Stimulated activated CD4-positive, alpha-beta T cell treated with anti-CD3 and anti-CD28 coated beads, Interleukin-2, amount 100 ng/mL, for 48 hours (primary cell): ENCODE data around the gene CPM.
"Not testable (repeated sequence)": the region's sequence is repeated elsewhere in the genome, so short reads cannot be mapped to it uniquely, and the experiment has no call there.

Experiments
- DNase-seq, 2 donors: peaks; one replicate each; pipeline ENCODE4 v3.0.0-alpha.2; 2020

Gene CPM

DNA sequence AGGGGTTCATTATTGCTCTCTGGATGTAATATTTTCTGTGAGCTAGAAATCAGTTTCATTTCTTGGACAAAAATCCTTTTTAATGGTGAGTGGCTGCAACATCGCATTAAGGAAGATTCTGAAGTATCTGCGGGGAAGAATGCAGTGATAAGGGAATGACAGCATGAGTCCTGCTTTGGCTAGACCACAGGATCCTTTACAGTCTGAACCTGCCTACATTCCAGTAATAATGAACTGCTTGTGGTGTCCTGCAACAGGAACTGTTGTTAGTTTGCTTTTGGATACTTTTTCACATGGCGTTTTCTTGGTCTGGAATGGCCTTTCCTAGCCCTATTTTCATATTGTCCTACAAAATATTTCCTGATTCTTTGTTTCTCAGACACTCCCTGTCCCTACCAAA, 109.3 kb downstream of the CPM start:
- DNase-seq, result no peak

DNA sequence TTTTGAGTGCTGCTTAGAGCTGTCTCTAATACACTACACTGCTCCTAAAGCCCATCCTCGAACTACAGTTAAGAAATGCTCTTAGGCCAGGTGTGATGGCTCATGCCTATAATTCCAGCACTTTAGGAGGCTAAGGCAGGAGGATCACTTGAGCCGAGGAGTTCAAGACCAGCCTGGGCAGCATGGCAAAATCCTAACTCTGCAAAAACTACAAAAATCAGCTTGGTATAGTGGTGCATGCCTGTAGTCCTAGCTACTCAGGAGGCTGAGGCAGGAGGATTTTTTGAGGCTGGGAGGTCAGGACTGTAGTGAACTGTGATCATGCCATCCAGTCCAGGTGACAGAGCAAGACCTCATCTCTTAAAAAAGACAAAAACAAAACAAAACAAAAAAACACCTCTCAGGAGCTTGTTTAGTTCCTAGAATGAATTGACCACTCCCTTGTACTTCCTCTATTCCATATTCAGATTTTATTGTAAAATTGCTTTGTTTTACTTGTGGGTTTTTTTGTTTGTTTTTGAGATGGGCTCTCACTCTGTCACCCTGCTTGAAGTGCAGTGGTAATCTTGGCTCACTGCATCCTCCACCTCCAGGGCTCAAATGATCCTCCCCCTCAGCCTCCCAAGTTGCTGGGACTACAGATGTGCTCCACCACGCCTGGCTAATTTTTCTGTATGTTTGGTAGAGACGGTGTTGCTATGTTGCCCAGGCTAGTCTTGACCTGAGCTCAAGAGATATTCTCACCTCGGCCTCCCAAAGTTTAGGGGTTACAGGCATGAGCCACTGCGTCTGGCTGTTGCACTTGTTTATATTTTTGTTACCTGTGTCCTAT, 111.4 kb downstream of the CPM start:
- DNase-seq, result no peak

DNA sequence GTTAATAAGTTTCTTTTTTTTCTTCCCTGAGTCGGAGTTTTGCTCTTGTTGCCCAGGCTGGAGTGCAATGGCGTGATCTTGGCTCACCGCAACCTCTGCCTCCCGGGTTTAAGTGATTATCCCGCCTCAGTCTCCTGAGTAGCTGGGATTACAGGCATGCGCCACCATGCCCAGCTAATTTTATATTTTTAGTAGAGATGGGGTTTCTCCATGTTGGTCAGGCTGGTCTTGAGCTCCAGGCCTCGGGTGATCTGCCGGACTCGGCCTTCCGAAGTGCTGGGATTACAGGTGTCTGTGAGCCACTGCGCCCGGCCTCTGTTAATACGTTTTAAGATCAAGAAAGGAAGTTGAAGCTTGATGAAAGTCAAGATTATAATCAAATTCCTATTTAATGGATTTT, 113.5 kb downstream of the CPM start:
- not testable (repeated sequence) for DNase-seq

DNA sequence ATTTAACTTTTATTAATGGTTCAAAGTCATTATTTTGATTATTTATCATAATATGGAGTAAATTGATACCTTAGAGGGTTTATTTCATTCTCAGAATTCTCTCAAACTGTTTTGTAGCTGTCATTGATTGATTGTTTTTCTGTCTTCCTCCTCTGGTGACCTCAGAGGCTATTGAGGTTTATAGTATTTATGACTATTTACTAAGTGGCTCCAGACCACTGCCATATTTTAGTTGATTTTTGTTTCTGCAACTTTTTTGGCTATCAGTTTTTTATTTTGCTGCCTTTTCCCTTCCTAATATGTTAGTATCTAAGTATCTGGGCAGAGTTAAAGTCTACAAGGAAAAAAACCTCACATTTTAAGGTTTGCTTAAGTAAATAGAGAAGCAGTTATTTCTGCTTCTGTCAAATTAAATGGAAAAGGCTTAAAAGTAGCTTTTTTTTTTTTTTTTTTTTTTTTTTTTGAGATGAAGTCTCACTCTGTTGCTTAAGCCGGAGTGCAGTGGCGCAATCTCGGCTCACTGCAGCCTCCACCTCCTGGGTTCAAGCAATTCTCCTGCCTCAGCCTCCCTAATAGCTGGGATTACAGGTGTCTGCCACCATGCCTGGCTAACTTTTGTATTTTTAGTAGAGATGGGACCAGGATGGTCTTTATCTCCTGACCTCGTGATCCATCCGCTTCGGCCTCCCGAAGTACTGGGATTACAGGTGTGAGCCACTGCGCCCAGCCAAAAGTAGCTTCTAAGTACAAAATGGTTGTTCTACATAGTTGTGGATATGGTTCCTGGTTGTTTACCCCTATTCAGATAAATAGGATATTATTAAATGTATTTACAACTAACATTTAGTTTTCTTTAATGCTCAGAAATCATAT, 116.8 kb downstream of the CPM start:
- no peak for DNase-seq

DNA sequence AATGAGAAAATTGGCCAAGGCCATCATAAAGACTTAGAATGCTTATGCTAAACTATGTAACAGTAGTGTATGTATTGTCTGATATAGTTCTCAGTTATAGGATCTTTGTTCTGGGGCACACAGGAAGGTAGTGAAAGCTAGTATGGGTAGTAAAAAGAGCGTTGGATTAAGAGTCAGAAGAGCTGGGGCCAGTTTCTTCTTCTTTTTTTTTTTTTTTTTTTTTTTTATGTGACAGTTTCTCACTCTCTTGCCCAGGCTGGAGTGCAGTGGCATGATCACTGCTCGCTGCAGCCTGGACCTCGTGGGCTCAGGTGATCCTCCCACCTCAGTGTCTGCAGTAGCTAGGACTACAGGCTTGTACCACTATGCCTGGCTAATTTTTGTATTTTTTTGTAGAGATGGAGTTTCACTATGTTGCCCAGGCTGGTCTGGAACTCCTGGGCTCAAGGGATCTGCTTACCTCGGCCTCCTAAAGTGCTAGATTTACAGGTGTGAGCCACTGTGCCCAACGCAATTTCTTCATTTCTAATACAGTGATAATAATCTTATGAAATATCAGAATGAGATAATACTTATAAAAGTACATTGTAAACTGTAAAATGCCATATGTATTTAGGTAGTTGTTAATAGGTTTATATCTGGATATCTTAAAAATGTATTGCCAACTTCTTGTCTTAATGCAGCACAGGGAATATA, 117.6 kb downstream of the CPM start:
- no peak for DNase-seq

DNA sequence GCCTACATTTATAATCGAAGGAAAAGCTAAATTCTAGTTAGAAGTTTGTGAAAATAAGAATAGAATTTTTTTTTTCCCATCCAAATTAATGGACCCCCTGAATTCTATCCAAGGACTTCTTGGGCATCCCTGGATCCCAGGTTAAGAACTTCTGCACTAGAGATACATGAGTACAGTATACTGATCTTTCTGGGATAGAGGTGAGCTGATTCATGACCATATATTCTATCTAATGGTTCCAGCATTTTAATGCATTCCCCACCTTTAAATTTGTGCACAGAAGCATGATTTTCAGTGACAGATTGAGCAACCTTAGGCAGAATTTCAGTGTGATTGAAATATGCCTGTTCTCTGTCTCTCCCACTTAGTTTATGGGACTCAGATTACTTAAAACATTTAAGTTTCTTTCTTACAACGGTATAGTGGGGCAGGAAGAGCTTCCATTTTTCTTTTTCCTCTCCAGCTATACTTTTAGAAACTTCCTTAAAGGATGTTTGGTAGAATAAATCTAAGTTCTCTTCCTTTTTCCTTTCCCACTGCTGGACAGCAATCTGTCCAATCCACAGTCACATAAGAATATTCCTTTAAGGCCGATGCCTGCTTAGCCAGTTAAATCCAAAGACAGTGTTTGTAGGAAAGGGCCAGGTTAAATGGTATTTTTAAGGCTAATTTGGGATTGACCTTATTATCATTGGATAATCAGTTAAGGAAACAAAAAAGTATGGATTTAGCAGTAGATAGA, 118.3 kb downstream of the CPM start:
- no peak for DNase-seq

DNA sequence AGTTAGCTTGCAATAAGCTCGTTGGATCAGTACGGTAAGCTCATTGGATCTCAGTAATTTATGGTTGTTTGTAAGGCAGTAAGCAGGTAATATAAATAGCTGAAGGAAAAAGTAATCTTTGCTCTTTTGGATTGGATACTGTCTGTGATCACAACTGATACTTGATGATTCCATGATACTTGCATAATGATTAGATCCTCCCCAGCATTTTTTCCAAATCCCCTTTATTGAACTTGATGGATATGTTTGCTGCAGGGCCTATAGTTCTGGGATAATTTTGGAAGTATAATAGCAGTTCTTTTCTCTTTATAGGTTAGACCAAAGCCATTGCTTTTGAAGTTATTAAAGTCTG, 119.8 kb downstream of the CPM start:
- DNase-seq, result no peak

DNA sequence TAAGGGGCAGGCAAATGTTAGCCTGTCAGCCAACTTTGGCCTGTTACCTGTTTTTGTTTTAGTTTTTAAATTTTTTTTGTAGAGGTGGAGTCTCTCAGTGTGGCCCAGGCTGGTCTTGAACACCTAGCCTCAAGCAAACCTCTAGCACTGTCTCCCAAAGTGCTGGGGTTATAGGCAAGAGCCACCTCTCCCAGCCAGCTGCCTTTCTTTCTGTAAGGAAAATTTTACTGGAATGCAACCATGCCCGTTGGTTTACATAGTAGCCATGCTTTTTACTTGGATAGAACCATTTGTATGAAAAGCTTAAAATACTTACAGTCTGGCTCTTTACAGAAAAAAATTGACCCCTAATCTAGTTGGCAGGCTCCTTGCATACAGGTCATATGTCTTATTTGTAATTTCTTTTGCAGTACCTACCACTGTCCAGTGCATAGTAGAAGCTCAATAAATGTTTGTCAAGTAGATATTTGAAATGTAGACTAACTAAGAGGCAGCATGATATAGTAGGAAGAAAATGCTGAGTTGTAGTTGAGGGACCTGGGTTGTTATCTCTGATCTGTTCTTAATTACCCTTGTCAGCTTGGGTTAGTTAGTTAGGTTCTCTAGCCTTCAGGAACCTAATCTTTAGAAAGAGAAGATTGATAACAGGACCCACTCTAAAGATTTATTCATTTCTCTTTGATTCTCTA, 120.3 kb downstream of the CPM start:
- no peak for DNase-seq

DNA sequence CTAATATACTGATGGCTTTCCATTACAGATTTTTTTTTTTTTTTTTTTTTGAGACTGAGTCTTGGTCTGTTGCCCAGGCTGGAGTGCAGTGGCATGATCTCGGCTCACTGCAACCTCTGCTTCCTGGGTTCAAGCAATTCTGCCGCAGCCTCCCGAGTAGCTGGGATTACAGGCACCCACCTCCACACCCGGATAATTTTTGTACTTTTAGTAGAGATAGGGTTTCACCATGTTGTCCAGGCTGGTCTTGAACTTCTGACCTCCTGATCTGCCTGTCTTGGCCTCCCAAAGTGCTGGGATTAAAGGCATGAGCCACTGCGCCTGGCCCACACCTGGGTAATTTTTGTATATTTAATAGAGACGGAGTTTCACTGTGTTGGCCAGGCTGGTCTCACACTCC, 121.4 kb downstream of the CPM start:
- DNase-seq, result not testable (repeated sequence)

DNA sequence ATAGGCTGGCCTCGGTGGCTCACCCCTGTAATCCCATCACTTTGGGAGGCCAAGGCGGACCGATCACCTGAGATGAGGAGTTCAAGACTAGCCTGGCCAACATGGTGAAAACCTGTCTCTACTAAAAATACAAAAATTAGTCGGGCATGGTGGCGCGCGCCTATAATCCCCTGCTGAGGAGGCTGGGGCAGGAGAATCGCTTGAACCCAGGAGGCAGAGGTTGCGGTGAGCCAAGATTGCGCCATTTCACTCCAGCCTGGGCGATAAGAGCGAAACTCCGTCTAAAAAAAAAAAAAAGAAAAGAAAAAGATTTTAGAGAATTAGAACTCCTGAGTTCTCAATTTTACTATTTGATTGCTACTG, 123.0 kb downstream of the CPM start:
- DNase-seq, result not testable (repeated sequence)

DNA sequence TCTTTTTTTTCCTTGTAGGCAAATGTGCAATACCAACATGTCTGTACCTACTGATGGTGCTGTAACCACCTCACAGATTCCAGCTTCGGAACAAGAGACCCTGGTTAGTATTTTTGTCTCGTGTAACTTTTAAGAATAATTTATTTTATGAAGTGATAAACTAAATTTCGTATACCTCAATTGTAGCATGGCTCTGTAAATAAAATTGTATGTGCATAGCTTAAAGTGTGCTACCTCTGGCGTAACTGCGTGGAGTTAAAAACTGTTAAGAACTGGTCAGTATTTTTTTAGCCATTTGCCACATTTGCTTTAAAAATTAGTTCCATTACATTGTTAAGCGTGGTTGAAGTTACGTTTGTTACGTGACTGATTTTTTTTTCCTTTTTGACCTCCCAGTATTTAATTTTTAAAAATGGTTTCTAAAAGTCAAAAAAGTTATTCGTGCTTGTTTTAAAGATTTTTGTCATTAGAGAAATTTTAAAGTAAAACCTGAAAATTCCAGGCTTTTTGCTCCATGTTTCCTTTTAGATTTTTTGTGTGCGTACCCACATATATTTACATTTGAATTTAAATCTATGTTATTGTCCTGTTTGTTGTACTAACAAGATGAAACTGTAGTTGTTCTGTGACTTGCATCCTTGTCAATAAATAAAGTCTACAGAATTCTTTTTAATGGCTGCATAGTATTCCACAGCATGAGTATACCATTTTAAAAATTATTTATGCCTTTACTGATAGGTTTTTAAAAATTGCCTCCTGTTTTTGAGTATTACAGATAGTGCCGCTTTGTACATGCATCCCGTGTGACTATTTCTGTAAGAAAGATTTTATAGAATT, 123.6 kb downstream of the CPM start:
- no peak for DNase-seq

DNA sequence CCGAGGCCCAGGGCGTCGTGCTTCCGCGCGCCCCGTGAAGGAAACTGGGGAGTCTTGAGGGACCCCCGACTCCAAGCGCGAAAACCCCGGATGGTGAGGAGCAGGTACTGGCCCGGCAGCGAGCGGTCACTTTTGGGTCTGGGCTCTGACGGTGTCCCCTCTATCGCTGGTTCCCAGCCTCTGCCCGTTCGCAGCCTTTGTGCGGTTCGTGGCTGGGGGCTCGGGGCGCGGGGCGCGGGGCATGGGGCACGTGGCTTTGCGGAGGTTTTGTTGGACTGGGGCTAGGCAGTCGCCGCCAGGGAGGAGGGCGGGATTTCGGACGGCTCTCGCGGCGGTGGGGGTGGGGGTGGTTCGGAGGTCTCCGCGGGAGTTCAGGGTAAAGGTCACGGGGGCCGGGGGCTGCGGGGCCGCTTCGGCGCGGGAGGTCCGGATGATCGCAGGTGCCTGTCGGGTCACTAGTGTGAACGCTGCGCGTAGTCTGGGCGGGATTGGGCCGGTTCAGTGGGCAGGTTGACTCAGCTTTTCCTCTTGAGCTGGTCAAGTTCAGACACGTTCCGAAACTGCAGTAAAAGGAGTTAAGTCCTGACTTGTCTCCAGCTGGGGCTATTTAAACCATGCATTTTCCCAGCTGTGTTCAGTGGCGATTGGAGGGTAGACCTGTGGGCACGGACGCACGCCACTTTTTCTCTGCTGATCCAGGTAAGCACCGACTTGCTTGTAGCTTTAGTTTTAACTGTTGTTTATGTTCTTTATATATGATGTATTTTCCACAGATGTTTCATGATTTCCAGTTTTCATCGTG, 124.4 kb downstream of the CPM start:
- peak; percentile 49 to 58 for DNase-seq

DNA sequence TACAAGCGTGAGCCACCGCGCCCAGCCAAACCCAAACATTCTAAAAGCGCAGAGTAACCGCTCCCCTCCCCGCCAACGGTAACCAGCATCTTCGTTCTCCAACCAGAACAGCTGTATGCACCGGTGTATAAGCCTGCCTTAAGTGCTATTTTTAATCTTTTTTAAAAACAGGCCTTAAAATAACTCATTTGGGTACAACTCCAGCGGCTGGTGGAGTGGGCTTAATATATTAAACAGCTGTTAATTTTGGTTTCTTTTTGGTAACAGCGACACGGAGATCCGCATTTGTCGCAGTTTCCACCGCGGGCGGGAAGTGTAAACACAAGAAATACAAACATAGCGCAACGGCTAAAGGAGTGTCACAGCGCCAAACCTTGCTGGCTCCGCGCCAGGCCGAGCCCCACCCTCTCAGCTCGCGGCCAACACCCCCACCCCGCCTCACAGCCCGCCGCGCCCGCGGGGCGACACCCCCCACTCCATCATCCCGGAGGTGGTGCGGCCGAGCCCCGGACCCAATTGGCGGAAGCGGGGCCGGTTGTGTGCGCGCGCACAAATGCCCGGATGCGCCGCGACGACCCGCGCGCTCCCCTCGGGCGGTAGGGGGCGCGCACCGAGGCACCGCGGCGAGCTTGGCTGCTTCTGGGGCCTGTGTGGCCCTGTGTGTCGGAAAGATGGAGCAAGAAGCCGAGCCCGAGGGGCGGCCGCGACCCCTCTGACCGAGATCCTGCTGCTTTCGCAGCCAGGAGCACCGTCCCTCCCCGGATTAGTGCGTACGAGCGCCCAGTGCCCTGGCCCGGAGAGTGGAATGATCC, 125.2 kb downstream of the CPM start, which contains the start of gene MDM2:
MDM2 (plus strand) TSS at position 602 of the 812 bp plus-strand sequence. CDS start 301 bp downstream, outside the sequence.
- peak; percentile 89 to 93 for DNase-seq

DNA sequence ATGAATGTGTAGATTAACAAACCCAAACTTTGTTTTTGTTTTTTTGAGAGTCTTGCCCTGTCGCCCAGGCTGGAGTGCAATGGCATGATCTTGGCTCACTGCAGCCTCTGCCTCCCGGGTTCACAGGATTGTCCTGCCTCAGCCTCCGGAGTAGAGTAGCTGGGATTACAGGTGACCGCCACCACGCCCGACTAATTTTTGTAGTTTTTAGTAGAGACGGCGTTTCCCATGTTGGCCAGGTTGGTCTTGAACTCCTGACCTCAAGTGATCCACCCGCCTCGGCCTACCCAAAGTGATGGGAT, 125.7 kb downstream of the CPM start:
- not testable (repeated sequence) for DNase-seq

DNA sequence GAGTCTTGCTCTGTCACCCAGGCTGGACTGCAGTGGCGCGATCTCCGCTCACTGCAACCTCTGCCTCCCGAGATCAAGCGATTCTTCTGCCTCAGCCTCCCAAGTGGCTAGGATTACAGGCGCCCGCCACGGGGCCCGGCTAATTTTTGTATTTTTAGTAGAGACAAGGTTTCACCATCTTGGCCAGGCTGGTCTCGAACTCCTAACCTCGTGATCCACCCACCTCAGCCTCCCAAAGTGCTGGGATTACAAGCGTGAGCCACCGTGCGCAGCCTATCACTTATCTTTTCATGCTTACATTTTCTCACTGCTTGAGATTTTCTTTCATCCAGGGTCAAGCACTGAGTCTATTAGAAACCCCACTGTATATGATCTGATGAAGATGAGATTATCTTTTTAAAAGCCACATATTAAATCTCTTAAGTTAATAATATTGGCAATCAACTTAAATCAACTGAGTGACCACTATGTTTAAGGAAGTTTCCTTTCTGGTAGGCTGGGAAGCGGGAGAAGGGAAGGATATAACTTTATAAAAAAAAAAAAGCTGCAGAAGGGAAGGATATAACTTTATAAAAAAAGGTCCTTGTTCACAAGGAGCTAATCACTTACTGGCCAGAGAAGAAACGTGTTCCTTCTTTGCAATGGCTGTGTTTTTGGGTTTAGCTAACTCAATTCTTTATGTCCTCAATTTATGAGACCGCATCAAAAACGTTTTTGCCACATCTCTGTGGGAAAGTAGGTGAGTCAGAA, 126.3 kb downstream of the CPM start:
- no peak for DNase-seq

DNA sequence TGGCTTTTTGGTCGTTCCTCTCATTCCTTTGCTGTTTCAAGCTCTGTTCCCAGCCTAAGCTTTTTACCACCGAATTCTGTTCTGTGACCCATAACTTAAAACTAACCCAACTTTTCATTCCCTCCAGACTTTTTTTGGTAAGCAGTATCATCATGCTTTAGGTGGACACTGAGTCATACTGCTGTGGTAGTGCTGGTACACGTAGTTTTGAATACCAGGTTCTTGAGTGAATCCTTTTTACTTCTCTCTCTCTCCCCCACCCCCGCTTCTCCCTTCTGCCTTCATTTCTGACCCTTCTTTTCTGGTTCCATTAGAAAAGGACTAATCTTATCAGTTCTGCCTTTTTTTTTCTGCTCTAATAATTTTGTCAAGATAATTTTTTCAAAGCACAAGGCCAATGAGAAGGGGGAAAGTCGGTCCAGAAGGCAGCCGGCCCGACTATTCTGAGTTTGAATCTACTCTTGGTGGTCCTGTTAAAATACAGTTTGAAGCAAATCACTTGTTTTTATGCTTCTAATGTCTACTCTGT, 127.3 kb downstream of the CPM start:
- no peak for DNase-seq

DNA sequence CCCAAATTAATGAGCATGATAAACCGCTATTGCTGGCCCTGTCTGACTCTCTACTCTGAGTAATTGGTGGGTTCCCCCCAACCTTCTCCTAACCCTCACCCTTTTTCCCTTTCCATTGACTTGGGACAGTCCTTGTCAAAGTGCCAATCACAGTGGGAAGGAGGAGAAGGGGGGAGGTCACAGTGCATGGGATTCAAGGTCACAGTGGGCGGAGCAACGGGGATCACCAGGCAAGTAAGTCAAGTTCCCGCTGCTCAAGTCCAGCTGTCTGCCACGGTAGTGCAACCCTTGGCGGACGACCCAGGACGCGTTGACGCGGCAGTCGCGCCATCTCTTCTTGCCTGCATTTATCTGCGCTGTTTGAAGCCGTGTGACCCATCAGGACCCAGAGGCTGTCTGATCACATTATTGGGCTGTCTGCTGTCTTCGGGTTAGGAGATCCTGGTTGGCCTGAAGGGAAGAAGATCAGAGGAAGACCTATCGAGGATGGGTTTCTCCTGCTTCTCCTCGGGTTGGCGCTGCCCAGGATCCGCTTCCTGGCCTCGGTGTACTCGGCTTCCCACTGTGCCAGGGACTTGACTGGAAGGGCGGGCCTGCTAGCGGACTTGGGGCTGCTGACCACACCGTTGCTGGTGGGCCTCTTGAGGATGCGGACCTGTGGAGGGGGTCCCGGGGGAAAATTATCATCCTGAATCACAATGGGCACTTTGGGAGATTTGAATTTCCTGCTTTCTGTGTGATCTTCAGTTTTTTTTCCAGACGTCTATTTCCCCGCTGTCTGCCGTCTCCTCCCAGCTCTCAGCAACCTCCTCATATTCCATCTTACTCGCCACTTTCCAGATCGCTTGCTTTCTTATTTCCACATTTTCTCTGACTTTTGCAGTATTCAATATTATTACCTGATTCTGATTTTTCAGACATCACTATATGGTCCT, 128.0 kb downstream of the CPM start:
- no peak for DNase-seq
